ENCODE measurements around the gene HTR4. TPM values are rescaled to one million over a fixed set of nuclear protein-coding genes. Genes with fewer than 3 reads are reported as not detected.

HTR4 gene
- total RNA-seq, 1 experiment from 2014 or later, result not detected

DNA sequence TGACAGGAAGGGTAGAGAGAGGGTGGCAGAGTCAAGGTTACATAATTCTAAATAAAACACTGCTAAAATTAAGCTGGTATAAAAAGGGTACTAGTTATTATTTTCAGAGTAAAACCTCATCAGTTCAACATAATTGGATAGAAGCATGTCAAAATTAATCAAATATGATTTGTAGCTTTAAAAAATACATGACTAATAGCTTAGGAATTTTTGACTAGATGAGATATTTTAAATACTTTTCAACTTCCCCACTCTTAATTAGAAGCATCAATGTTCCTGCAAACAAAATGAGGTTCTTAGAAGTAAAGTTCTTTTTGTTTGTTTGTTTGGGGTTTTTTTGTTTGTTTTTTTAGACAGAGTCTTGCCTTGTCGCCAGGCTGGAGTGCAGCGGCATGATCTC is 29.1 kb downstream of the HTR4 start:
- Histone ChIP-seq H3K56ac (ENCODE audit: insufficient read length, low read depth, low read length) (no peak overlapping the region), H2AFZ (ENCODE audit: low read length) (no peak overlapping the region), H3K27ac (ENCODE audit: insufficient read length, low read depth, low read length) (no peak overlapping the region), H2BK120ac (ENCODE audit: low read depth, low read length, poor library complexity, severe bottlenecking) (no peak overlapping the region), H3K14ac (ENCODE audit: insufficient read depth, low read length) (no peak overlapping the region), H3K4me1 (ENCODE audit: insufficient read depth, low read length) (no peaks in the 10 kb centered on the region), H2AK5ac (ENCODE audit: insufficient read length, low read length) (no peak overlapping the region), H2BK12ac (ENCODE audit: insufficient read length, low read depth, low read length) (no peak overlapping the region), H2BK20ac (ENCODE audit: low read depth, low read length, poor library complexity, severe bottlenecking) (no peak overlapping the region), H3K27me3 (ENCODE audit: insufficient read depth, low read length) (no peaks in the 10 kb centered on the region), H3K4me2 (ENCODE audit: insufficient read depth, insufficient read length, low read length) (no peak overlapping the region), H2BK5ac (ENCODE audit: insufficient read length, low read length) (no peak overlapping the region), H4K5ac (ENCODE audit: insufficient read length, low read depth, low read length) (no peak overlapping the region), H2BK15ac (ENCODE audit: low read depth, low read length) (no peak overlapping the region), H3K9ac (ENCODE audit: extremely low read depth, insufficient read length, low read length) (no peak overlapping the region), H4K91ac (ENCODE audit: insufficient read length, low read depth, low read length) (no peak overlapping the region), H4K8ac (replicated peaks; ENCODE audit: insufficient read length, low read depth, low read length) (no peak overlapping the region), H3K23ac (ENCODE audit: insufficient read length, low read depth, low read length) (no peak overlapping the region), H3K79me2 (ENCODE audit: insufficient read depth, low read length) (no peaks in the 10 kb centered on the region), H3K4ac (ENCODE audit: low read depth, low read length) (no peak overlapping the region), H3K23me2 (ENCODE audit: insufficient read length, low read depth, low read length, poor library complexity, severe bottlenecking) (no peaks in the 10 kb centered on the region), H4K20me1 (ENCODE audit: control insufficient read depth, insufficient read depth, insufficient read length) (no peaks in the 10 kb centered on the region), H3K18ac (ENCODE audit: insufficient read length, low read depth, low read length) (no peak overlapping the region), H3K9me3 (ENCODE audit: control insufficient read depth, low read depth, low read length) (no peaks in the 10 kb centered on the region), H3K79me1 (ENCODE audit: insufficient read depth, low read depth, low read length, poor library complexity, severe bottlenecking) (no peaks in the 10 kb centered on the region), H3T11ph (ENCODE audit: low read length) (no peak overlapping the region)
- no peak overlapping the region for H3K4me3 Mint-ChIP-seq
- DNase-seq, result no peak
- no peaks in the 10 kb centered on the region for H3K36me3 Mint-ChIP-seq (ENCODE audit: insufficient read depth in 1 of 3, low read depth in 3 of 3)
- H3K27ac Mint-ChIP-seq, result no peak overlapping the region
- H3K9me3 Mint-ChIP-seq, result no peaks in the 10 kb centered on the region
- TF ChIP-seq, protein P1, sequence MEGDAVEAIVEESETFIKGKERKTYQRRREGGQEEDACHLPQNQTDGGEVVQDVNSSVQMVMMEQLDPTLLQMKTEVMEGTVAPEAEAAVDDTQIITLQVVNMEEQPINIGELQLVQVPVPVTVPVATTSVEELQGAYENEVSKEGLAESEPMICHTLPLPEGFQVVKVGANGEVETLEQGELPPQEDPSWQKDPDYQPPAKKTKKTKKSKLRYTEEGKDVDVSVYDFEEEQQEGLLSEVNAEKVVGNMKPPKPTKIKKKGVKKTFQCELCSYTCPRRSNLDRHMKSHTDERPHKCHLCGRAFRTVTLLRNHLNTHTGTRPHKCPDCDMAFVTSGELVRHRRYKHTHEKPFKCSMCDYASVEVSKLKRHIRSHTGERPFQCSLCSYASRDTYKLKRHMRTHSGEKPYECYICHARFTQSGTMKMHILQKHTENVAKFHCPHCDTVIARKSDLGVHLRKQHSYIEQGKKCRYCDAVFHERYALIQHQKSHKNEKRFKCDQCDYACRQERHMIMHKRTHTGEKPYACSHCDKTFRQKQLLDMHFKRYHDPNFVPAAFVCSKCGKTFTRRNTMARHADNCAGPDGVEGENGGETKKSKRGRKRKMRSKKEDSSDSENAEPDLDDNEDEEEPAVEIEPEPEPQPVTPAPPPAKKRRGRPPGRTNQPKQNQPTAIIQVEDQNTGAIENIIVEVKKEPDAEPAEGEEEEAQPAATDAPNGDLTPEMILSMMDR (conservative IDR thresholded peaks at IDR 0.05), result no peak
- no CpG with 5 or more reads among the region's 2 CpGs for WGBS (ENCODE audit: extremely low coverage, insufficient read length, low lambda C conversion rate)
- peaks cover 1% of the 10 kb centered on the region; the same call in 1 of the 2 replicates for H3K27me3 Mint-ChIP-seq (ENCODE audit: low read depth)
- H3K4me1 Mint-ChIP-seq, result no peaks in the 10 kb centered on the region
